Gastrocnemius medialis (tissue), 4 donors: ENCODE data around the gene DUSP2.
A peak's percentile ranks its signal among the peaks of the same experiment; 100 is the strongest.

ENCODE experiments used
- CTCF ChIP-seq, 5 experiments: fragments of 450-650 bp in 3 of 5; fragments of 200-600 bp in 2 of 5; sonication (generic) in 2 of 5; IDR thresholded peaks in 4 of 5; conservative IDR thresholded peaks in 1 of 5; 1 replicate in 4 of 5; 2 replicates in 1 of 5; pipeline ENCODE4 v1.5.1; 2016 to 2019; ENCODE audit warnings: antibody characterized with exemption in 5 of 5, mild to moderate bottlenecking in 3 of 5, moderate library complexity in 3 of 5
- POLR2A ChIP-seq, 2 donors: fragments of 450-650 bp; IDR thresholded peaks; one replicate each; pipeline ENCODE4 v1.6.1; 2017; ENCODE audit warnings: antibody characterized with exemption in 2 of 2, mild to moderate bottlenecking in 2 of 2, moderate library complexity in 2 of 2

DNA sequence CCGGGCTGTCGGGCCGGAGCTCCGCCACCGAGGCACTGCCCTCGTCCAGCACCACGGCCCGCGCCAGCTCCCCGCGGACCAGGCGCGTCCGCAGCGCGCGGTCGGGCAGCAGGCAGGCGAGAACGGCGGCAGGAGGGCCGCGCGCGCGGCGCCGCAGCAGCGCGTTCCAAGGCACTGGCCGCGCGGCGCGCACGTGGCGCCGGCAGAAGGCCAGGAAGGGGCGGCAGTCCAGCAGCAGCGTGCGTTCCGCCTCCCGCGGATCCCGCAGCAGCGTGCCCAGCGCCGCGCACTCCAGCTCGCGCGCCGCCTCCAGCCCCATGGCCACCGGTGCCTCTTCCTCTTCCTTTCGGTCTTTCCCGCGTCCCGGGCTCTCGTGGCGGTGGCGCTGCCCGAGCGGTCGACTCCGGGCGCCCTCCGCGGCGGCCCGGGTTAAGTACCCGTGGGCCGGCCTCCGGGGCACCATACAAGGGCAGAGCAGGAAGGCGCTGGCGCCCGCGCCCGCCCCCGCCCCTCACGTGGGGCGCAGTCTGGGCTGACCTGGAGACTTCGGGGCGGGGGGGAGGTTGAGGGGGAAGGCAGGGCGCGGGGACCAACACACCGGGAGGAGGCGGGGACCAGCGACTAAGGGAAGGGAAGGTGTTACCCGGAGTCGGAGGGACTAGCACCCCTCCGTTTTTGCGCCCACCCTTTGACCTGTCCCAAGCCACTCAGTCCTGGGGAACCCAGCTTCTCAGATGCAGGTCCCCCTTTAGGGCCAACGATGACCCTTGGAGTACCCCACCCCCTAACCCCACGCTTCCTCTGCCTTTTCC, at the start of gene DUSP2:
- TF ChIP-seq POLR2A (IDR thresholded peaks at IDR 0.05) (peak; percentile 62 to 80), CTCF (IDR thresholded peaks at IDR 0.05 in 4 of 5, conservative IDR thresholded peaks at IDR 0.05 in 1 of 5) (peak in 1 of 5 experiments; percentile 11)
